CD14-positive monocyte (primary cell): ENCODE measurements around the gene MIA3. TPM values are rescaled to one million over a fixed set of nuclear protein-coding genes. Genes with fewer than 3 reads are reported as not detected.

Experiments
- DNase-seq, 3 donors: peaks; one replicate each; pipeline ENCODE4 v3.0.0-alpha.2; 2011 to 2022
- H2AFZ ChIP-seq: 2 replicates; pipeline ENCODE4 v1.6.0; 2012; ENCODE audit warnings: mild to moderate bottlenecking, low read depth, low read length, inconsistent platforms; ENCODE audit not compliant: insufficient read depth, poor library complexity, severe bottlenecking
- H3K27ac ChIP-seq, 2 donors: 1 replicate in 1 of 2; 2 replicates in 1 of 2; pipeline ENCODE4 v1.5.1; 2012 to 2013; ENCODE audit warnings: low read length in 2 of 2, control low read depth in 1 of 2, inconsistent platforms in 1 of 2, low read depth in 1 of 2, mild to moderate bottlenecking in 1 of 2
- H3K27me3 ChIP-seq, 2 donors: one replicate each; pipeline versions ENCODE4 v1.6.0 to v1.6.1; 2011 to 2013; ENCODE audit warnings: low read length in 2 of 2; ENCODE audit not compliant: control insufficient read depth in 2 of 2, insufficient read depth in 2 of 2
- H3K36me3 ChIP-seq, 2 donors: replicated peaks in 1 of 2; 1 replicate in 1 of 2; 2 replicates in 1 of 2; pipeline versions ENCODE4 v1.5.1 to v1.6.1; 2012 to 2013; ENCODE audit warnings: low read length in 2 of 2, control low read depth in 1 of 2, inconsistent platforms in 1 of 2, mild to moderate bottlenecking in 1 of 2; ENCODE audit not compliant: insufficient read depth in 2 of 2, control insufficient read depth in 1 of 2
- H3K4me1 ChIP-seq, 2 donors: 1 replicate in 1 of 2; 2 replicates in 1 of 2; pipeline versions ENCODE4 v1.5.1 to v1.6.1; 2012 to 2013; ENCODE audit warnings: low read length in 2 of 2, control low read depth in 1 of 2, inconsistent platforms in 1 of 2, mild to moderate bottlenecking in 1 of 2, moderate library complexity in 1 of 2; ENCODE audit not compliant: insufficient read depth in 2 of 2, control insufficient read depth in 1 of 2
- H3K4me2 ChIP-seq: replicated peaks from 2 replicates; pipeline ENCODE3; 2012; ENCODE audit warnings: low read length, moderate library complexity, mild to moderate bottlenecking; ENCODE audit not compliant: poor library complexity, severe bottlenecking; ENCODE audit errors: extremely low read depth
- H3K4me3 ChIP-seq, 3 experiments: fragments of 200-600 bp in 1 of 3; sonication (generic) in 1 of 3; replicated peaks in 1 of 3; 1 replicate in 2 of 3; 2 replicates in 1 of 3; pipeline ENCODE4 v1.5.1; 2011 to 2013; ENCODE audit warnings: low read length in 3 of 3, mild to moderate bottlenecking in 3 of 3, control low read depth in 2 of 3, low read depth in 2 of 3, inconsistent platforms in 1 of 3, moderate library complexity in 1 of 3
- H3K79me2 ChIP-seq: 2 replicates; pipeline ENCODE4 v1.6.0; 2012; ENCODE audit warnings: mild to moderate bottlenecking, control low read depth, inconsistent platforms, low read length, moderate library complexity; ENCODE audit not compliant: insufficient read depth
- H3K9ac ChIP-seq: 2 replicates; pipeline ENCODE4 v1.6.0; 2017; ENCODE audit warnings: low read length, mild to moderate bottlenecking; ENCODE audit not compliant: insufficient read depth, poor library complexity, severe bottlenecking
- H3K9me3 ChIP-seq, 2 donors: replicated peaks in 1 of 2; 1 replicate in 1 of 2; 2 replicates in 1 of 2; pipeline versions ENCODE4 v1.5.1 to v1.6.1; 2012 to 2013; ENCODE audit warnings: low read length in 2 of 2, control low read depth in 1 of 2; ENCODE audit not compliant: control insufficient read depth in 1 of 2, insufficient read depth in 1 of 2
- H4K20me1 ChIP-seq: 2 replicates; pipeline ENCODE4 v1.6.0; 2012; ENCODE audit warnings: mild to moderate bottlenecking, low read length, control low read depth, moderate library complexity; ENCODE audit not compliant: insufficient read depth
- H3K27ac Mint-ChIP-seq, 7 donors: one replicate each; pipeline ENCODE4 v1.8.0; 2020; ENCODE audit warnings: mild to moderate bottlenecking in 7 of 7, mixed read lengths in 7 of 7, moderate library complexity in 6 of 7, inconsistent platforms in 2 of 7
- H3K27me3 Mint-ChIP-seq, 3 donors: one replicate each; pipeline ENCODE4 v1.8.0; 2021 to 2022; ENCODE audit warnings: low read depth in 3 of 3, mild to moderate bottlenecking in 3 of 3, mixed read lengths in 3 of 3, moderate library complexity in 3 of 3, inconsistent platforms in 1 of 3
- H3K36me3 Mint-ChIP-seq, 2 donors: one replicate each; pipeline ENCODE4 v1.8.0; 2020; ENCODE audit warnings: mixed read lengths in 2 of 2, inconsistent platforms in 1 of 2, mild to moderate bottlenecking in 1 of 2
- H3K4me1 Mint-ChIP-seq: one replicate; pipeline ENCODE4 v1.8.0; 2020; ENCODE audit warnings: mild to moderate bottlenecking, mixed read lengths
- H3K4me3 Mint-ChIP-seq, 2 donors: one replicate each; pipeline ENCODE4 v1.8.0; 2020; ENCODE audit warnings: mild to moderate bottlenecking in 2 of 2, mixed read lengths in 2 of 2, moderate library complexity in 1 of 2
- H3K9me3 Mint-ChIP-seq, 7 donors: one replicate each; pipeline ENCODE4 v1.8.0; 2020 to 2022; ENCODE audit warnings: mixed read lengths in 7 of 7, mild to moderate bottlenecking in 6 of 7, moderate library complexity in 6 of 7, inconsistent platforms in 2 of 7
- WGBS: methylation state at CpG from one replicate; pipeline ENCODE4 v1.1.5; 2013; ENCODE audit warnings: missing lambda C conversion rate; ENCODE audit not compliant: insufficient coverage; 5-methylcytosine and 5-hydroxymethylcytosine counted together
- intact Hi-C, 2 donors: fragments of 100-400 bp; cut with micrococcal nuclease; formaldehyde crosslinking; loops; one replicate each; pipeline versions ENCODE4 v1.15.0 to v1.15.1; 2023
- polyA plus RNA-seq, 3 donors: library from polyadenylated mRNA; depleted of rRNA in 1 of 3; unstranded in 2 of 3; stranded (reverse) in 1 of 3; fragments of 300-500 nt in 2 of 3; fragments of >200 nt in 1 of 3; fragmentation: Illumina TruSeq in 2 of 3; gene quantifications; 1 replicate in 2 of 3; 2 replicates in 1 of 3; pipeline ENCODE4 v1.2.3, GENCODE V29; 2012 to 2021
- TF ChIP-seq, protein P1 (sequence below): fragments of 200-600 bp; IDR thresholded peaks from one replicate; pipeline ENCODE4 v1.8.0; 2022; ENCODE audit warnings: antibody characterized with exemption, mild to moderate bottlenecking

Gene MIA3
- polyA plus RNA-seq, 3 donors, result 19.8 to 37.1 (median 36.6) TPM

- Histone ChIP-seq H3K79me2 (peaks cover 26% of the 10 kb centered on the region), H3K27ac (peak overlapping the region; percentile 92 to 100), H3K27me3 (no peaks in the 10 kb centered on the region), H3K36me3 (peaks cover 25 to 44% of the 10 kb centered on the region in 2 donors), H3K4me3 (peak overlapping the region; percentile 88 to 100 (median 95)), H2AFZ (peak overlapping the region; percentile 99), H4K20me1 (no peaks in the 10 kb centered on the region), H3K4me1 (peaks cover 8 to 19% of the 10 kb centered on the region in 2 donors), H3K9ac (peak overlapping the region; percentile 98), H3K4me2 (peak overlapping the region; percentile 83), H3K9me3 (no peaks in the 10 kb centered on the region)
- peak in 2 of 3 donors; percentile 16 to 51 for DNase-seq
- intact Hi-C loops, result no loop called here
- Mint-ChIP-seq H3K27ac (peak overlapping the region; percentile 97 to 100 (median 99)), H3K36me3 (peaks cover 30 to 37% of the 10 kb centered on the region in 2 donors), H3K9me3 (peaks cover 0 to 2% (median 0%) of the 10 kb centered on the region in 7 donors), H3K27me3 (peaks cover 0 to 2% (median 0%) of the 10 kb centered on the region in 3 donors), H3K4me3 (peak overlapping the region; percentile 96 to 99), H3K4me1 (peaks cover 19% of the 10 kb centered on the region)
- TF ChIP-seq, protein P1, sequence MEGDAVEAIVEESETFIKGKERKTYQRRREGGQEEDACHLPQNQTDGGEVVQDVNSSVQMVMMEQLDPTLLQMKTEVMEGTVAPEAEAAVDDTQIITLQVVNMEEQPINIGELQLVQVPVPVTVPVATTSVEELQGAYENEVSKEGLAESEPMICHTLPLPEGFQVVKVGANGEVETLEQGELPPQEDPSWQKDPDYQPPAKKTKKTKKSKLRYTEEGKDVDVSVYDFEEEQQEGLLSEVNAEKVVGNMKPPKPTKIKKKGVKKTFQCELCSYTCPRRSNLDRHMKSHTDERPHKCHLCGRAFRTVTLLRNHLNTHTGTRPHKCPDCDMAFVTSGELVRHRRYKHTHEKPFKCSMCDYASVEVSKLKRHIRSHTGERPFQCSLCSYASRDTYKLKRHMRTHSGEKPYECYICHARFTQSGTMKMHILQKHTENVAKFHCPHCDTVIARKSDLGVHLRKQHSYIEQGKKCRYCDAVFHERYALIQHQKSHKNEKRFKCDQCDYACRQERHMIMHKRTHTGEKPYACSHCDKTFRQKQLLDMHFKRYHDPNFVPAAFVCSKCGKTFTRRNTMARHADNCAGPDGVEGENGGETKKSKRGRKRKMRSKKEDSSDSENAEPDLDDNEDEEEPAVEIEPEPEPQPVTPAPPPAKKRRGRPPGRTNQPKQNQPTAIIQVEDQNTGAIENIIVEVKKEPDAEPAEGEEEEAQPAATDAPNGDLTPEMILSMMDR, result no peak
- WGBS, result 3% methylated on average over 8 of the region's 10 CpGs
Observed at GRCh38 chr1:222643606-222643937, 25.7 kb downstream of the MIA3 start.

- Mint-ChIP-seq H3K4me3 (peak overlapping the region; percentile 96 to 99), H3K36me3 (peaks cover 27 to 35% of the 10 kb centered on the region in 2 donors), H3K27me3 (peaks cover 0 to 2% (median 0%) of the 10 kb centered on the region in 3 donors), H3K27ac (peak overlapping the region; percentile 97 to 100 (median 99)), H3K9me3 (peaks cover 0 to 2% (median 0%) of the 10 kb centered on the region in 7 donors), H3K4me1 (peaks cover 19% of the 10 kb centered on the region)
- Histone ChIP-seq H3K4me2 (peak overlapping the region; percentile 83), H3K9ac (peak overlapping the region; percentile 98), H3K9me3 (no peaks in the 10 kb centered on the region), H3K4me1 (peaks cover 8 to 19% of the 10 kb centered on the region in 2 donors), H3K36me3 (peaks cover 23 to 44% of the 10 kb centered on the region in 2 donors), H3K4me3 (peak overlapping the region; percentile 88 to 100 (median 95)), H4K20me1 (no peaks in the 10 kb centered on the region), H3K79me2 (peaks cover 26% of the 10 kb centered on the region), H3K27ac (peak overlapping the region; percentile 92 to 100), H3K27me3 (no peaks in the 10 kb centered on the region), H2AFZ (peak overlapping the region; percentile 99)
- under 1% methylated on average over 37 of the region's 42 CpGs for WGBS
- TF ChIP-seq, protein P1, result no peak
- intact Hi-C loops, result no loop called here
- peak; percentile 99 for DNase-seq
Observed at GRCh38 chr1:222643938-222644635, 26.2 kb downstream of the MIA3 start.
